Activated CD4-positive, alpha-beta T cell treated with anti-CD3 and anti-CD28 coated beads, Interleukin-2, Interleukin-4, amounts not matched to agents 100 ng/mL and 50 ng/mL, durations not matched to agents 16 hours and 8 hours (primary cell): ENCODE measurements around the gene HOXA13.

Experiments
- DNase-seq: peaks from one replicate; pipeline ENCODE4 v3.0.0-alpha.2; 2020; ENCODE audit warnings: low spot score

The HOXA13 gene

DNA sequence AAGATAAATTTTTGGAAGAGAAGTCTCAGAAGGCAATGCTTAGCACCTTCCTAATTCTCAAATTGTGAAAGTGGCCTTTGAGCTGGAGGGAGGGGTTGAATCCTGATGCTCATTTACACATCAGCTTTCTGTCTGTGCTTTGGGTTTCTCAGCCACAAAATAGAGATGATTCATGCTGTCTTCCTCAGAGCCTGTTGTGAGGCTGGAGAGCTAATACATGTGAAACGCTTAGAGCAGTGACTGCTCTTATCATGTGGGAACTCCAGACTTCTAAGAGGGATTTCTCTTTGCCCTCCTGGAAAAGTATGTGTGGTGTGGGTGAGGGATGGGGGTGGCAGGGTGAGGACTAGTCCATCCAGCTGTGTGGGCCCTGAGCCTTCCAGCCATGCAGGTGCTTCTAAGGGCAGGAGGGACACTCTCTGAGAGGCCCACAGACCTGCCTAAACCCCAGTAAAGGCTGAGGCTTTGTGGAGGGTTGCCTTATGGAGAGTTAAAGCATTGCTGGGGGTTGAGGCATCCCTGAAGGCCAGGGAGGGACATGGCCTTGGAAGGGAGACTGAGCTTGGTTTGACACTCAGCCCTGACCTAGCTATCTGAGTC lies 37.9 kb upstream of the HOXA13 start:
- DNase-seq: peak; percentile 37

DNA sequence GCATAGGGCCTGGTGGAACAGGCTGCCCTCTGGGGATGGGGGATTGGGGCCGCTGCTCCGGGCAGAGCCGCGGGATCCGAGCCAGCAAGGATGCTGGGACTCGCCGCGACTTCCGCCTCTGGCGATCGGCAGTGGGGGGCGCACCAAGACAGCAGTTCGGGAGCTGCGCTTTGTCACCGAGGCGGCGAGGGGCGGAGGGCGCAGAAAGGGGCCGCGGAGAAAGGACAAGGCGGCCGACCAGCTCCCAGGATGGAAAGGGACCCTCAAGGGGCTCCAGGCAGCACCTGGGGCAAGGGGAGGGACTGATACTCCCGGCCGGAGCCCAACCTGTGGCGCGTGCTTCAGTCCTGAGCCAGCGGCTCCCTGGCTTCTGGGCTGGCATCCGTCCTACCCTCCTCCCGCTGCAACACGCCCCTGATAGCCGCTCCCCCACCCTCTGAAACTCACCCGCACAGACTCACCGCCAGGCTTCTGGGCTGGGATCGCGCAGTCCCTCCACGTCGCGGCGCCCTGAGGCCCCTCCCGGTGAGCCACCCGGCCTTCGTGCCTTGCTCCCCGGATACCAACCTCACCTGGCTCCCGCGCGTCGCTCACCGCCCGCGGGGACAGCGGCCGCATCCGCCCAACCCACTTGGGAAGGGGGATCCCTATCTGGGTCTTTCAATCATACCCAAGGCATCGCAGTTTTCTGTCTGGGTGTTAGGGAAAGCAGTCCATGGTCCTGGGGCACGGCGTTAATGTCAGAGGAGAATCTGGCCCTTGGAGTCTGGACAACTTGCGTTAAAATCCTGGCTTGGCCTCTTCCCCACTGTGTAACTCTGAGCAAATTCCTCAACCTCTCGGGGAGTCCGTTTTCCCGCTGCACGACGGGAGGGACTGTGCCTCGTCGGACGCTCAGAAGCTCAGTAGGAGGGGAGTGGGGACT lies 35.8 kb upstream of the HOXA13 start:
- no peak for DNase-seq

DNA sequence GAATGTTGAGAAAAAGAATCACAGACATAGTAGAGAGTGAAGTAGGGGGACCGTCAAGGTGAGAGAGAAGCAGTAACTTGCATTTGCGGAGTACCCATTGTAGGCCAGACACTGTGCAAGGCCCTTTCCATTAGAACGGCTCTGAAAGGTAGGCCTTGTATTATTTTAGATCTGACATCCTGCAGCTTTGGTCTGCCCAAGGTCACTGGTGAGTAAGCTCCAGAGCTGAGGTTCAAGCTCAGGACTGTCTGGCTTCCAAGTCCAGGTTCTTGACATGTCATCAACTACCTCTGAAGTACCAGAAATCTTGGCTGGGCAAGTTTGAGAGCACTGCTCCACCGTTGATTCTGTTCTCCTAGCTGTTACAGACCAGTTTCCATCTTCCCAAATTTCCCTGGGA lies 29.6 kb upstream of the HOXA13 start:
- no peak for DNase-seq

DNA sequence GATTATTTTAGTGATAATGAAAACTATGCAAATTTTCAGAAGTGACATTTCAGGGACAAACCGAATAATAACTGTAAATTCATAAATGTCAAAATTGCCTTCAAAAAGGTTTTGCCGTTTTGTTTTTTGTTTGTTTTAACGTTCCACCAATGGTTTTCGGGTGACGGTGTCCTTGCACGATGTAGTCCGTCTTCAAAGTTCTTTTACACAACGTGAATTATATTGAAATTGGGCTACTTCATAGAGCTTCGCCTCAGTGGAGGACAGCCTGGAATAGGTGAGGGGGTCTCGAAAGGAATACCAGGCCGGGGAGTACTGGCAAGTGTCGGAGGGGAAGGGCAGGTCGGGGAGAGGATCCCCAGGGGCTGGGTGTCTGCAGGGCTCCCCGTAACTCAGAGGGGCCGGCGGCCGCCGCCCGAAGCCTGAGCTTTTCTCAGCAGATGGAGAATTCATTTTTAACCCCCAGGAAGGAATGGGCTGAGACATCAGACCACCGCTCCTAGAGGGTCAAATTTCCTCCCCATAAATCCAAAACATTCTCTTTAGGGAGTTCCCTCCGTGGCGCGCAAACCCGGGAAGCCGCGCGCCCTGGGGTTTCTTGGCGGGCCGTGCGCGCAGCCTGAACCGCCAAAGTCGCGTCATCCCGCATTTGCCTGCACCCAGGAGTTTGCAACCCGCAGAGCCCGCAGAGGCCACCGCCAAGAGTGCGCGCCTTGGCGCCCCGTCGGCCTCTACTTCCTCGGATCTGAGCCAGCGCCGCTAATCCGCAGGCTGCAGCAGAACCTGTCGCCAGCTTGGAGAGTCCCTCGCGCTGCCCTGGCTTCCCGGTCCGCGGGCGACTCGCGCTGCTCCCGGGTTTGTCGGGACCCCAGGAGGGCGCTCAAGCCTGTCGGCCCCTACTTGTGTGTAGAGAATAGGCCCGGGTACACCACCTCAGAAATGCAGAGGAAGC lies 25.4 kb upstream of the HOXA13 start:
- DNase-seq: no peak

DNA sequence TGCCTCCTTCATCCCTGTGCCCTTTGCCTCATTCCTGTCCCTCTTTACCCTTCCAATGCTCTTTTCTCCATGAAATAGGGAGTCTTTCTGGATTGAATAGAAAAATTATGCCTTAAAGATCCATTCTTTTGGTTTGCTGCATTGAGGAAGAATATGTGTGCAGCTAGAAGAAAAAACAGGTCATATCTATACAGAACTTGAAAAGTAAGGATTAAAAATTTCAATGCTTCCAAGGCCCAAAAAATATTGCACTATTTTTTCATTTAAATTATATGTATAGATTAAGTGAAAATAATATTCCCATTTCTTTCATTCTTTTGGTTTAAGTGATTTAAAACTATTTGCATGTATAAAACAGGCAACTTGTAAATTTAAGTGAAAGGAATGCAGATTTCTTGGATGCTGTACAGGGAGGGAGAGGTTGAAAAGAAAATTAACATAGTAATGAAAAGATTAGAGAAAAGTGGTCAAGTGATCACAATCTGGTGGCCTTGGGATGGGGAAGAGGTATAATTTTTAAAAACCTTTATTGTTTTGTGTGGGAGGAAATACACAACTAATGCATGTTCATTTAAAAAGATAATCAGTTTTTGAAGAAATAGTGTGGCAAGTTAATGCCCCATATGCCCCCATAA lies 24.2 kb upstream of the HOXA13 start:
- no peak for DNase-seq

DNA sequence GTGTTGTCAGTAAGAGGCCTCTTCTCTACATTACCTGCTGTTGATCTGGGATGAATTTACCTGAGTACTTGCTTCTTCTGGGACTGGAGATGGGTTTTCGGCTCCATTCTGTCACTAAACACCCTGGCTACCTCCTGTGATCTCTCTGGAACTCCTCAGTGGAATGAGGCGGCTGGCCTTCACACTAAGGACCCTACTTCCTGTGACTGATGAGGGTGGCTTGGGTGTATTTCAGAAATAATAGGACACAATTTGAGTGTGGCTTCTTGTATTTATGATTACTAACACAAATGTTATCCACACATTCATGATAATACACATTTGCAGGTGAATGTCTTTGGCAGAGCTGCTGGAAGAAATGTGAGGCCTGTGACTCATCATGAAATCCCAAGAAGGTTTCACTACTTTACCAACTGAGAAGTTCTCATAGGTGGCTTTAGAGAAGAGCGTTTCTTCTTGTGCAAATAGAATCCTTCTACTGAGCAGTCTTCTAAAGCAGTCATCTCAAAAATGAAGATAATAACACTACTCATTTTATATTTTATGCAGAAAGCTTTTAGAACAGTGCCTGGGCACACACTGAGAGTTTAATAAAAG lies 21.4 kb upstream of the HOXA13 start:
- DNase-seq: peak; percentile 31

DNA sequence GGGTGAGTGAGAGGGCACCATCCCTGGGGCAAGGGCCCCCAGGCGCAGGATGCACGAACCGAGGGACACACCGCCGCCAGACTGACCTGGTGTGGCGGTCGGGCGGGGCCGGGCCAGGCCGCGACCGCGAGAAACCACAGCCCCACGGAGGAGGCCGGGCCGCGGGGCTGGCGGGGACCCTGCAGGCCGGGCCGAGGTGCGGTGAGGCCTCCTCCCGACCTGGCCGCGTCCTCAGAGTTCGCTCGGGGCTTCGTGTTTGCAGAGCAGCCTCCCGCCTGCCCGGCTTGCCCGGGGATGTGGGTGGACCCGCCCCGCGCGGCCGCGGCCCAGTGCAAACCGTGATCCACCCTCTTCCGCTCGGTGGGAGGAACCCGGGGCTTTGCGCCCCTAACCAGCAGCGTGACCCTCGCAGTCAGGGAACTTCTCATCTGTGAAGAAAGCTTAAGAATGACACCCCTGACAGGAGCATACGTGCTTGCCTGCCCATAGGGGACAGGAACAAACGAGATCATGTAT lies 20.6 kb upstream of the HOXA13 start:
- DNase-seq: no peak

DNA sequence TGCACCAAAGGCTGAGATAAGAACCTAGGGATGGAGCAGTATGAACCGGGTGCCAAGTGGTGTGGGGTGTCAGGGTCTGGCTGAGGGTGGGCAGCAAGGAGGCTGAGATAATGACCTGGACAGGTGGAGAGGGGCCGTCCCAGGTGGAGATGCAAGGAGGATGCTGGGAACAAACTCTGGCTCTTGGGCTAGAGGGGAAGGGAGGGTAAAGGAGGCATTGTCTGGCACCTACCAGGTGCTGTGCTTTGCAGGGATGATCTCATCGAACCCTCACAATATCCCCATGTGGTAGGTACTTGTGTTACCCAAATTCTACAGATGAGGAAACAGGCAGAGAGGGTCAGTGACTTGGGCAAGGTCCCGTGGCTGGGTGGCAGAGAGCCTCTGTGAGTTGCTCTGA lies 19.9 kb upstream of the HOXA13 start:
- no peak for DNase-seq

DNA sequence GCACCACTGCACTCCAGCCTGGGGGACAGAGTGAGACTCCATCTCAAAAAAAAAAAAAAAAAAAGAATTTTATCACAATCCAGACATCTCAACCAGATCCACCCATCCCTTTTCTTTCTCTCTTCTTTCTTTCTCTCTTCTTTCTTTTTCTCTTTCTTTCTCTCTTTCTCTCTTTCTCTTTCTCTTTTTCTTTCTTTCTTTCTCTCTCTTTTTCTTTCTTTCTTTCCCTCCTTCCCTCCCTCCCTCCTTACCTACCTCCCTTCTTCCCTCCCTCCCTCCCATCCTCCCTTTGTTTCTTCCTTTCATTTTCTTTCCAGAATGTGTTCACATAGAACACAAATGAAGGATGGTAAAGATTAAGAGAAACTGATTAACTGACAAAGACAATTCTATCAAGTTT lies 18.1 kb upstream of the HOXA13 start:
- DNase-seq: no peak

DNA sequence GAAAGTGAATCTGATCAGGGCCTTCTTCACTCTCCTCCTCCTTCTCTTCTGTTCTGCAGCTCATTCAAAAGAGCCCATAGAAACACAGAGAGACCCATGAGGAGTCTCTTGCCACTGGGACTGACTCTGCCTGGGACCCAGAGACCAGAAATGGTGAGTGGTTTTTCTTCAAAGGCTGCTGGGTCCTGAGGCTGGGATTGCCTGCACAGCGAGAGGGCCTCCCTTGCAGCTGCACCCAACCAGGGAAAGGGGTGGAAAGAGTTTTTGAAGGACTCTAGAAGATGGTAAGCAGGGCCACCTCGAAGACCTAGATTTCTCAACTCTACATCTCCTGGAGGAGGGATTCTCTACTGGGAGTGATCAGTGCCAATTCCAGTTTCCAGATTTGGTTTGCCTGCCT lies 15.5 kb upstream of the HOXA13 start:
- DNase-seq: no peak

DNA sequence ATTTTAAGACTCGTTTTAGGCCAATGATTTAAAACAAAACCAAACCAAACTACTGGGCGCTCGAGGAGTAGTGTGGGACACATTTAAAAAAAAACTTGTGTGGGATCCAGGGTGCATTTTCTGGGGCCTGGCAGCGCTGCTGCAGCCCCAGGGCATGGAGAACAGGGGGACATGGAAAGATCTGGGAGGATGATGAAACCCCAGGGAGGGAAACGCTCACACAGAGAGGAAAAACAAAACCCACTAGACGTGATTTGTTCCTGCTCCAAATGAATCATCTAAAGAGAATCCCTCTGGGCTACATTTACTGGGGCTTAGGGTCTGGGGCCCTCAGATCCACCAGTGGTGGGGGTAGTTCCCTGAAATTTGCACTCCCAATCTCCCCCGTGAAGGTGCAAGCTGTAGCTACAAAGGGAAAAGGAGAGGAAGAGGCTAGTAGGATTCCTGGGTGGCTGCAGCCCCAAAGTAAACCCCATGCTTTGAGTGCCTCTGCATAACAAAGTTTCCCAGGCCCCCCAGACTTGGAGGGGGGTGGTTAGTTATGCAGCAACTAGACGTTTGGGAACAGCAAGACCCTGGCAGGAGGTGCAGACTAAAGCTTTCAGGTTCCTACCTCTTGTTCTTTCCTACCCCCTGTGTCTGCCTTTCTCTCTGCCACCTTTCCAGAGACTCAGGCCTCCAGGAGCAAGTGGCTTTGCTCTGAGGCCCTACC lies 14.5 kb upstream of the HOXA13 start:
- DNase-seq: no peak

DNA sequence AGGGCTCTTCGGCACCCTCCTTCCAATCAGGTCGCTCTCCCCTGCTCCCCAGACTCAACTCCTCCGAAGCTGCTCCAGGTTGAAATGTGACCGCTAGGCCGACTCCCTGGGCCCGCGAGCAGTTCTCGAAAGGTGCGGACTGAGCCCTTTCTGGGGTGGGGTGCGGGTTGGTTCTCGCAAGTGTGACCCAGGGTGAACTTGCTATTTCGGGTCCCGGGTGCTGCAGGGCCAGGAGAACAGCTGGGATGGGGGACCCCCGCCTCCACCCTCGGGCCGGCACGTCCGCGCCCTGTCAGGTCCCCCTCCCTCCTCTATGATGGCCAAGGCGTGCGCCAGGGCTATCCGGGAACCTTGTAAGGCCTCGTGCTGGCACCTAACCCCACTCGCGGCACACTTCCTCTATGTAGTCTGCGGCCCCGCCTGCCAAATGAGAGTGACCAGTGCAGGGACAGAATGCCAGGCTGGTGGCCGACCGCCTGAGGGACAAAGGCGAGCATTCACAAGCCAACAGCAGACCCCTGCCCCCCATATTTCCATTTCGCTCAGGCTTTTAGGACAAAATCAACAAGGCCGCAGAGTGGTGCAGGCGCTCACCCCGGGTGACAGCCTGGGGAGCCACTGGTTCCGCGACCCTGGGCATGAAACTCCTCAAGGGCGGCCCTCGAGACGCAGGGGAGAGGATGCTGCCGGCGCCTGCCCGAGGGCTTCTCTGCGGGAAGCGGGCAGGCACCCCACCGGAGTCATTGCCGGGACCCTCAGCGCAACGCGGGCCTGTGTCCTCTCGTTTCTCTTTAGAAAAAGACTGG lies 13.7 kb upstream of the HOXA13 start:
- DNase-seq: no peak

DNA sequence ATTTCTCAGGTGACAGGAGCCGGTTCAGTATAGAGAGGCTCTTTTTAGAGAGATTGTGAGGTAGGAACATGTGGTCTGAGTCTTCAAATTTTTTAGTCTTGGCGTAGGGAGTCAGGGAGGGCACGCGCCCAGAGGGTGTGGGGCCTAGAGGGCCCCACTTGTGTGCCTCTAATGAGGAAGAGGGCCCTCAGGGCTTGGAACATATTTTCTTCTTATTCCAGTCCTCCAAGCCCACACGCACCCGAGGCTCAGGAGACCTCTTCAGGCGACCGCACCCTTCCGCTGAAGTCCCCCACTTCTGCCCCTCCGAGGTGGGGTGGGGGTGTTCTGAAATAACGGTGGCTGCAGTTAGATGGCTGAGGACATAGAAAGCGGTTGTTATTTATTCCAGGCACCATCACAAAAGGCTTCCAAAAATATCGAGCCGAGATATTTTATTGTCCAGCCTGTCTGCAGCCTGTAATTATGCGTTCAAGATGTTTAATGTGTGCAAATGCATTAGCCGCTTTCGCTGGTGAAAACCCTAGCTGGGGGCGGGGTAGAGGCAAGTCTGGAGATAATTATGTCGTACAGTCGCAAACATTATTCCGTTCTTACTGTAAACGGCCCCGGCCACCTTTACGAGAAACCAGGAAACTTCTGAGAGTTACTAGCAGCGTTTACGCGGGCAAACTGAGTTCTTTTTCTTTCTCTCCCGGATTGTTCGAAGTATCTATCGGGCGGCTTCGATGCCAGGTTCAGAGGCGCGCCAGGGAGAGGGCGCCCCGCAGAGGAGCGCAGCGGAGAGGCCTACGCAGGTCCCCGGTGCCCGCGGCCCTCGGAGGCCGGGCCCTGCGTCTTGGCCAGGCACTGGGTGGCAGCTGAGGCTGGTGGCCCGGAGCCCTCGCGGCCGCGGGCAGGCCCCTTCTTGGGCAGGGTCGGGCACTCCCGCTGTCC lies 12.9 kb upstream of the HOXA13 start:
- DNase-seq: no peak

DNA sequence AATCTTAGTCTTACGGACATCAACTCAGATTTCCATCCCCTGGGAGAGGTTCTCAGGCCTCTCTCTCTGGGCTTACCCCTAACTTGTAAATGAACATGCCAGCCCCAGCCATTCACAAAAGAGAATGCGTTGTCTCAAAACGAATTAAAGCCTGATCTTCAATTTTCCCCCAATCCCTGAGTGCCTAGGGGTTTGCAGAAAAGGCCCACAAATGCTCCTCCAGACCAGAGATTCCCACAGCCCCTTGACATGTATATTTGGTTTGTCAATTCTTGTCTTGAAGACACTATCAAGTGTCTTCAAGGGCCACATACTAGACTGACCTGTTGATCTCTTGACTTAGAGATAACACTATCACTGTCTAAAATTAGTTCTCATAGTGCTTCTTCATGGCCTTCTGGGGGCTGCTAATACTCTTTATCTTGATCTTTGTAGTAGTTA lies 11.9 kb upstream of the HOXA13 start:
- no peak for DNase-seq

DNA sequence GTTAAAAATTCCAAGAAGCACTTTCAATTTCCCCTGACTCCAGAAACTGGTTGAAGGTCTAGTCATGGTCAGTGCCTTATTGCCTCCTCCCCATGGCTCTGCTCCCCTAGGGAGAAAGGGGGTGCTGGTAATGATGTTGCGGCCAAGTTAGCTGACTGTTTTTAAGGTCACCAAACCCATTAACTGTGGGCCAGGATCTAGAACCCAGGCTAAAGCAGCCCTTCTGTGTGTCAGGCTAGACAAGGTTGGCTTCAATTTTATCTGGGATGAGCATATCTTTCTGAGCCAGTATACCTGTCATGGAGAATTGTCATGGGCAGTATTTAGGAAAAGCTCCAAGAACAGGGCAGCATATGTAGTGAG lies 11.2 kb upstream of the HOXA13 start:
- no peak for DNase-seq

DNA sequence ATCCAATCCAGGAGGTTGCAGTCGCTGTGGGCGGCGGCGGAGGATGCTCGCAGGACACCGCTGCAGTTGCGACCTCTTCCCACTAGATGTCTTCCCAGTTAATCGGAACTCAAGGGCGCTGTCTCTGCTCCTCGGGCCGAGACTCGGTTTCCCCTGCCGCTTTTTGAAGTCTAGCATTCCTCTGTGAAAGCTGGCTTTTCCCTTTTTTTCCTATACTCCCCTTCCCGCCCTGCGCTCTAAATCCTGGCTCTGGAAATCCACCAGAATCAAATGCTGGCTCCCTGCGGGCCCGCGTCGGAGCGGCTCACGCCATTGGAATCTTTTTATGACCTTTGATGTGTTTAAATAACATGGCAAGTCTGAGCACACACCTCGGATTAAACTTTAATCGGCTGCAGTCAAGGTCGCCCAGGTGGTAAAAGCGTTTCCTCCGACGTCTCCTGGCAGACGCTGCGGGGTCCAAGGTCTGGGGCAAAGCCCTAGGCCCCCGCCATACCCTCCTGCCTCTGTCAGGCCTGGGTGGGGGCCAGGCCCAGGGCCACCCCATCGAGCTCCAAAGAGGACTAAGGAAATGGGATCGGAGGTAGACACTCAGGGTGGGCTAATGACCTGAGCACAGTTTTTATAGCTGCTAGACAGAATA lies 10.7 kb upstream of the HOXA13 start:
- peak; percentile 30 for DNase-seq

DNA sequence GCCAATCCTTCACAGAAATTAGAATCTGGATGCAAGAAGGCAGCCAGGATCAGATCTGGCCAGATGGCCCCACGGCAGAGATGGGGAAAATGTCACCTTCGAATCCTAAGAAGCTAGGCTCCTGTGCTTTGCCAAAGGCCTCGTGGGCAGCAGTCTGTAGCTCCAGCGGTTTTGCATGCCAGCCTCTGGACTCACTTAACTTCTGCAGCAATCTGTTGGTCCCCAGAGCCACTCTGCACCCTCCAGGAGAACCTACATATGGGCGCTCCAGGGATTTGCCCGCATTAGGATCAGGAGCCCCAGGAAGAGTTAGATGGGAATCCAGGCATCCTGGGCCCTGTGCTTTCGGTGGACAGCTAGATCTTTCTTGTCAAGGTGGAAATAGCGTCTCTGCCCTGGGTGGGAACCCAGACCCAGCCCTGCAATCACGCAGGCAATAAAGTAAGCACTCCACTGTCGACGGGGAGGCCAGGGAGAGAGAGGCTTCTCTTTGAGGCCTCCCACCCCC lies 10.1 kb upstream of the HOXA13 start:
- DNase-seq: no peak

DNA sequence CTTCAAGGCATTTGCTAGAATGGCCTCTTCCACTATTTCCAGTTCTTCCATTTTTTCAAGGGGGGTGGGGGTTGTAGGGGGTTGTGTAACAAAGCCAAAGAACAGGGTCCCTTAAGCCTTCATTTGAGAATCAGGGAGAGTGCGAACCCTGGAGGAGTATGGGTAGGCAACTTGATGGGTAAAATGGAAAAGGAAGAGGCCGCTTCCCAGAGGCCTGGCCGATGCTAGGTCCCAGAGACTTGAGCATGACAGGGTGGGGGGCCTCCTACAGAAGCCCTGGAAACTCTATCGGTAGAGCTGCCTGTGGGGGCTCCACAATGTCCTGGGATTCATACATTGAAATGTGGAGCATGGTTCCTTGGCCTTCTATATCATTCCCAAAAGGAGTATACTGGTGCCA lies 9.1 kb upstream of the HOXA13 start:
- DNase-seq: no peak
